LNCaP clone FGC (cell line): ENCODE measurements around the gene ZFP92.

Source experiments
- DNase-seq: peaks from one replicate; pipeline ENCODE4 v3.0.0-alpha.2; 2011; ENCODE audit warnings: low read depth
- H3K4me3 ChIP-seq: 2 replicates; pipeline ENCODE4 v1.5.1; 2011; ENCODE audit warnings: mild to moderate bottlenecking, low read depth, low read length, control low read depth
- TF ChIP-seq, protein P1 (sequence below): IDR thresholded peaks from 2 replicates; pipeline ENCODE4 v1.5.1; 2012; ENCODE audit warnings: mild to moderate bottlenecking; ENCODE audit not compliant: control insufficient read depth, insufficient read depth; ENCODE audit errors: extremely low read depth

ZFP92 gene

DNA sequence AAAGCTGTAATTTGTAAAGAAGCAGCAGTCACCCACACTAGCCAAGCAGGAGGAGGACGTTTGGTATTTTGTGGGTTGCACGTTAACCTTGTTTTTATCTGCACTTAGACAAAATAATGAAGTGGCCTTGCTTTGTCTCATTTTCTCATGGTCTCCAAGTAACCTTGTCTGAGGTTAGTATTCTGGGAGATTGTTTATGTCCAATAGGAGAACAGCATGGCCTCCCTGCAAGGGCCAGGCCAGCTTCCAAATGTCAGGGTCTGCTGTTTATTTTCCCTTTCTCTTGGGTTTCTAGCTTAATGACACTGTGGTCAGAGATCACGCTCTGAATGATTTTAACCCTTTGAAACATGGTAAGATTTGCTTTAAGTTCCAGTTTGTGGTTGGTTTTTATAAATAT lies 40.0 kb upstream of the ZFP92 start:
- TF ChIP-seq, protein P1, sequence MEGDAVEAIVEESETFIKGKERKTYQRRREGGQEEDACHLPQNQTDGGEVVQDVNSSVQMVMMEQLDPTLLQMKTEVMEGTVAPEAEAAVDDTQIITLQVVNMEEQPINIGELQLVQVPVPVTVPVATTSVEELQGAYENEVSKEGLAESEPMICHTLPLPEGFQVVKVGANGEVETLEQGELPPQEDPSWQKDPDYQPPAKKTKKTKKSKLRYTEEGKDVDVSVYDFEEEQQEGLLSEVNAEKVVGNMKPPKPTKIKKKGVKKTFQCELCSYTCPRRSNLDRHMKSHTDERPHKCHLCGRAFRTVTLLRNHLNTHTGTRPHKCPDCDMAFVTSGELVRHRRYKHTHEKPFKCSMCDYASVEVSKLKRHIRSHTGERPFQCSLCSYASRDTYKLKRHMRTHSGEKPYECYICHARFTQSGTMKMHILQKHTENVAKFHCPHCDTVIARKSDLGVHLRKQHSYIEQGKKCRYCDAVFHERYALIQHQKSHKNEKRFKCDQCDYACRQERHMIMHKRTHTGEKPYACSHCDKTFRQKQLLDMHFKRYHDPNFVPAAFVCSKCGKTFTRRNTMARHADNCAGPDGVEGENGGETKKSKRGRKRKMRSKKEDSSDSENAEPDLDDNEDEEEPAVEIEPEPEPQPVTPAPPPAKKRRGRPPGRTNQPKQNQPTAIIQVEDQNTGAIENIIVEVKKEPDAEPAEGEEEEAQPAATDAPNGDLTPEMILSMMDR, result no peak
- no peak for DNase-seq
- no peak overlapping the region for H3K4me3 ChIP-seq

DNA sequence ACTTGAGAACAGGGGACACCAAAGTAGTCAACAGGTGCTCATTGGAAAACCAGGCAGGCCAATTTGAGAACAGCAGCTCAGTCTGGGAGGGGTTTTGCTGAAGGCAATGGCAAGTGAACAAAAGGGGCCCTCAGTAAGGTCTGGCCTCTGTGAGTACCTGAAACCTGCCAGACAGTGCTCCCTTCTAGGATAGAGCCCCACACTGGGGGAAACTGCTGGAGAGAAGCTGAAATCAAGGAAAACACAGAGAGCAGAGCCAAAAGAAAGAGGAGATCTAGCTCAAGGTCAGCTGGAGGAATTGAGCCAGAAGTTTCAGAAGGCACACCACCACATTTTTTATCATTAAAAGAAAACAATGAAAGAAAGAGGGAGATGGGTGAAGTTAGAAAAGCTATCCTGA lies 38.3 kb upstream of the ZFP92 start:
- no peak for DNase-seq
- H3K4me3 ChIP-seq, result no peak overlapping the region
- TF ChIP-seq, protein P1, result no peak

DNA sequence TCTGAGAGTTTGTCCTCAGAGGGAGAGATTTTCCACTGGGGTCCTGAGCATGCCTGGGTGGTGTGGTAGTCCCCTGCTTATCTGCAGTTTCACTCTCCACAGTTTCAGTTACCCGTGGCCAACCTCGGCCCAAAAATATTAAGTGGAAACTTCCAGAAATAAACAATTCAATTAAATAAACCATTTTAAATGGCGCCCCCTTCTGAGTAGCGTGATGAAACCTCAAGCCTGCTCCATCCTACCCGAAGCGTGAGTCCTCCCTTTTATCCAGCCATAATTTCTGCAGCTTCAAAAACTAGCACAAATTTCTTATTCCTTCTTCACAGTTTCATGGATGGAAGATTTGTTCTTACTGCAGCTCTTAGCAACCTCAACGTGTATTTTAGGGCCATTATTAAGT lies 36.8 kb upstream of the ZFP92 start:
- TF ChIP-seq, protein P1, result no peak
- H3K4me3 ChIP-seq, result no peak overlapping the region
- DNase-seq, result no peak

DNA sequence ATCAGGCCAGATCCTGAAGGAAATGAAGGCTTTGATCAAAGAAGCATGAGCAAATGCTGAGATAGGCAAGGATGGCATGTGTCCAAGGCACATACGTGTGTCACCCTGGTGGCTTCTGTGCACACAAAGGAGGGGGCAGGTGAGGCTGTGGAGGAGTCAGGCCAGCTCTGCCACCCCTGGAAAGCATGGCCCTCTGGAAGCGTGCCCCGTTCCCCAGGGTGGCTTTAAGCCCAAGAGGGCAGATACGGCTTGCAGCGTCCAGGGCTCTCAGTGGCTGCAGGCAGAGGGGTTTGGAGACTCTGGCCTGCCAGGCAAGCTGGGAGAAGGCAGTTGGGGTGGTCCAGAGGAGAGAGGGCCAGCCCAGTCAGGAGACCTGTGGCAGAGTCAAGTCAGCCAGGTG lies 35.7 kb upstream of the ZFP92 start:
- DNase-seq, result peak; percentile 23
- no peak overlapping the region for H3K4me3 ChIP-seq
- TF ChIP-seq, protein P1, result no peak

DNA sequence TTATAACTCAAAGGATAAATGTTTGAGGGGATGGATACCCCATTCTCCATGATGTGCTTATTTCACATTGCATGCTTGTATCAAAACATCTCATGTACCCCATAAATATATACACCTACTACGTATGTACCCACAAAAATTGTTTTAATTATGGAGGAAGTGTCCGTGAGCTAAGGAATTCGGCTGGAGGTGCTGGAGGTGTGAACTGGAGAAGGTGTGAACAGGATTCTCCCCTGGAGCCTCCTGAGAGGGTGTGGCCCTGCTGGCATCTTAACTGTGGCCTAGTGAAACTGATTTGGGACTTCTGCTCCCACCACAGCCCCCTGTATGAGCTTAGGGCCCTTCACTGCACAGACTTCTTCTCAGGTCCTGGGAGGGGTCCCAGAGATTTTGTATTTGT lies 33.5 kb upstream of the ZFP92 start:
- TF ChIP-seq, protein P1, result no peak
- no peak overlapping the region for H3K4me3 ChIP-seq
- DNase-seq, result no peak

DNA sequence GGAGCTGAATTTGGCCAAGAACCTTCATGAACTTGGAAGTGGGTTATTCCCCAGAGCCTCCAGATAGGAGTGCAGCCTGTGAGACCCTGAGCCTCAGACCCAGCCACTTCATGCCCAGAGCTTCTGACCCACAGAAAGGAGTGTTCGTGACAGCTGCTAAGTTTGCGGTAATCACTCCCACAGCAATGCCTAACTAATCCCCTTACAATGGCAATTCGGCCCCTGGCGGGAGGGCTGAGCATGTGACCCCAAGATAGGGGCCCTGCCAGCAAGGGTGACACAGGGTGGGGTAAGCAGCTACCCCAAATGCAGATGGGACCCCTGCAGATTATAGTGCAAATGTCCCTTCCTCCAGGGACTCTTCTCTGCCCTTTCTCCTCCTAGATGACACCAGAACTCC lies 32.7 kb upstream of the ZFP92 start:
- TF ChIP-seq, protein P1, result no peak
- H3K4me3 ChIP-seq, result no peak overlapping the region
- DNase-seq, result no peak

DNA sequence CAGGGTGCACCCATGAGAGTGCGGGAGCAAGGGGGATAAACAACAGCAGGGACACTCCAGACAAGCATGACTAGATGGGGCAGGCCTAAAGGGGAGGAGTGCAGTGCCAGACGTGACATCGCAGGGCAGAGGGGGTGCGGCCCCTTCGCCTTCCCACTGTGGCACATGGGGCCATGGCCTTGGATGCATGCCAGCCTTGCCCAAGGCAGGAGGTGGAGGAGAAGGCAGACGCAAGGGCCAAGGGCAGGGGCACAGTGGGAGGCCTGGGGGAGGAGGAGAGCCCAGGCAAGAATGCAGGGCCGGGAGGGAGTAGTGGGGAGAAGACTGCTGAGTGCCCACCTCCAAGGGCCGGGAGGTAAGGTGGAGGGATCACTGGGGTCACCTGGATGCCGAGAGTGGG lies 31.8 kb upstream of the ZFP92 start:
- no peak overlapping the region for H3K4me3 ChIP-seq
- no peak for DNase-seq
- TF ChIP-seq, protein P1, result no peak
